Vagina (tissue), 2 donors: Measurements from ENCODE around the gene PATL1. TPM values are rescaled to one million over a fixed set of nuclear protein-coding genes. Genes with fewer than 3 reads are reported as not detected.

Experiments used
- DNase-seq, 2 donors: peaks; one replicate each; pipeline ENCODE4 v3.0.0-alpha.2; 2017; ENCODE audit errors: extremely low spot score in 2 of 2
- H3K27ac ChIP-seq: fragments of 200-600 bp; sonication (generic); one replicate; pipeline ENCODE4 v1.5.1; 2019
- H3K27me3 ChIP-seq: fragments of 200-600 bp; sonication (generic); one replicate; pipeline ENCODE4 v1.5.1; 2019
- H3K36me3 ChIP-seq, 2 donors: fragments of 200-600 bp; sonication (generic); one replicate each; pipeline ENCODE4 v1.5.1; 2017 to 2019
- H3K4me1 ChIP-seq: fragments of 200-600 bp; sonication (generic); one replicate; pipeline ENCODE4 v1.5.1; 2019
- H3K4me3 ChIP-seq, 2 donors: fragments of 200-600 bp; sonication (generic); 1 replicate in 1 of 2; 2 replicates in 1 of 2; pipeline ENCODE4 v1.5.1; 2016 to 2019
- H3K9me3 ChIP-seq: fragments of 200-600 bp; sonication (generic); one replicate; pipeline ENCODE4 v1.5.1; 2019
- CTCF ChIP-seq, 3 experiments: fragments of 450-650 bp in 2 of 3; fragments of 200-600 bp in 1 of 3; sonication (generic) in 1 of 3; IDR thresholded peaks; one replicate each; pipeline ENCODE4 v1.5.1; 2017 to 2019; ENCODE audit warnings: antibody characterized with exemption in 3 of 3, mild to moderate bottlenecking in 2 of 3, moderate library complexity in 2 of 3
- POLR2A ChIP-seq, 2 donors: fragments of 450-650 bp; IDR thresholded peaks; one replicate each; pipeline ENCODE4 v1.6.1; 2017; ENCODE audit warnings: antibody characterized with exemption in 2 of 2, mild to moderate bottlenecking in 2 of 2, moderate library complexity in 2 of 2
- POLR2AphosphoS5 ChIP-seq, 2 donors: sonication (generic); formaldehyde crosslinking; IDR thresholded peaks; one replicate each; pipeline ENCODE4 v1.9.0; 2017; ENCODE audit warnings: antibody characterized with exemption in 2 of 2, mild to moderate bottlenecking in 2 of 2, low read depth in 1 of 2; ENCODE audit not compliant: insufficient read depth in 1 of 2
- intact Hi-C: fragments of 100-400 bp; cut with DNase I; formaldehyde crosslinking; loops from one replicate; pipeline ENCODE4 v1.15.1; 2023
- total RNA-seq: library from RNA; depleted of rRNA; stranded (reverse); fragments of >200 nt; gene quantifications from one replicate; pipeline ENCODE4 v1.2.3, GENCODE V29; 2016

PATL1 gene
- total RNA-seq, 1 donor from 2014 or later, result 14.5 TPM

- Histone ChIP-seq H3K9me3 (no peaks in the 10 kb centered on the region), H3K4me1 (peaks cover 30% of the 10 kb centered on the region), H3K36me3 (peaks cover 0 to 21% of the 10 kb centered on the region in 2 donors), H3K27ac (peak overlapping the region; percentile 14), H3K27me3 (no peaks in the 10 kb centered on the region), H3K4me3 (peak overlapping the region in 1 of 2 donors; percentile 85)
- TF ChIP-seq POLR2AphosphoS5 (IDR thresholded peaks at IDR 0.05; ENCODE audit: insufficient read depth in 1 of 2, low read depth in 1 of 2) (no peak), CTCF (IDR thresholded peaks at IDR 0.05) (no peak), POLR2A (IDR thresholded peaks at IDR 0.05) (no peak)
- intact Hi-C loops, result no loop called here
- no peak for DNase-seq
Measured at GRCh38 chr11:59666969-59667368, 1.9 kb downstream of the PATL1 start.

DNA sequence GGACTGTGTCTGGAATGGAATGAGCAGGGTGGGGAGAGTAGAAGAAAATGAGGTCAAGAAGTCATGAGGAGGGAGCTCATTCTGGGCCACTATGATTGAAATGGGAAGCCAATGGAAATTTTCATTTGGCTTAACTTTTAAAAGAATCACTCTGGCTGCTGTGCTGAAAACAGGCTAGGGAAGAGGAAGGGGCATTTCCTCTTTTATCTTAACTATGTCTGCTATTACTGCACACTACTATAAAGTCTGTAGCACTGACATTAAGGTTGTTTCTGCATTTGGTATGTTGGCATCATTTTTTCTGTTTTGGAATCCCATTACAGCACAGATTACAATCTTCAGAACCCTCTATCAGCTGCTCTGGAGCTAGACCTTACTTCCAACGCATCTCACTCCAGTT, 8.2 kb downstream of the PATL1 start:
- TF ChIP-seq POLR2A (IDR thresholded peaks at IDR 0.05), result no peak
- TF ChIP-seq CTCF (IDR thresholded peaks at IDR 0.05), result no peak
- TF ChIP-seq POLR2AphosphoS5 (IDR thresholded peaks at IDR 0.05; ENCODE audit: insufficient read depth in 1 of 2, low read depth in 1 of 2), result no peak
- Histone ChIP-seq H3K27me3 (no peaks in the 10 kb centered on the region), H3K4me3 (no peak overlapping the region), H3K4me1 (peaks cover 23% of the 10 kb centered on the region), H3K27ac (no peak overlapping the region), H3K36me3 (peaks cover 0 to 52% of the 10 kb centered on the region in 2 donors), H3K9me3 (no peaks in the 10 kb centered on the region)
- intact Hi-C loops, result no loop called here
- DNase-seq, result no peak

DNA sequence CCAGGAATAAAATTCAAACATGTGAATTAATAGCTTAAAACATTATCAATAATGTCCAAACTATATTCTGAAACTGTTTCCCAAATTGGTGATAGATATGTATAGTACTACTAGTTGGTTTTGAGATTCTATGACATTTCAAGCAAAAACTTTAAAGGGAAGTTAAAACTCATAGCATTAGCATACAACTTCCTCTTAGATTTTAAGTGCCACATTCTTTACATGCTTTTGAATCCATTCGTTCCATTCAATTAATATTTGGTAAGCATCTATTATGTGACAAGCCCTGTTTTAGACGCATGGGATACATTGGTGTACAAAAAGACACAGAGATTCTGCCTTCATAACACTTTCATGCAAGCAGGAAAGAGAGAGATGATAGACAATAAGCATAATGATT, 8.9 kb downstream of the PATL1 start:
- intact Hi-C loops, result no loop called here
- Histone ChIP-seq H3K27ac (no peak overlapping the region), H3K27me3 (no peaks in the 10 kb centered on the region), H3K4me1 (peaks cover 23% of the 10 kb centered on the region), H3K36me3 (peaks cover 0 to 53% of the 10 kb centered on the region in 2 donors), H3K4me3 (no peak overlapping the region), H3K9me3 (no peaks in the 10 kb centered on the region)
- TF ChIP-seq CTCF (IDR thresholded peaks at IDR 0.05), result no peak
- no peak for TF ChIP-seq POLR2AphosphoS5 (IDR thresholded peaks at IDR 0.05; ENCODE audit: insufficient read depth in 1 of 2, low read depth in 1 of 2)
- TF ChIP-seq POLR2A (IDR thresholded peaks at IDR 0.05), result no peak
- no peak for DNase-seq

- H3K27ac ChIP-seq, result no peak overlapping the region
- no peak overlapping the region for H3K4me3 ChIP-seq
- DNase-seq, result no peak
- no peaks in the 10 kb centered on the region for H3K9me3 ChIP-seq
- H3K36me3 ChIP-seq, result peaks cover 0 to 69% of the 10 kb centered on the region in 2 donors
- H3K4me1 ChIP-seq, result peaks cover 15% of the 10 kb centered on the region
- intact Hi-C loops, result no loop called here
- no peaks in the 10 kb centered on the region for H3K27me3 ChIP-seq
- TF ChIP-seq CTCF (IDR thresholded peaks at IDR 0.05), result no peak
- no peak for TF ChIP-seq POLR2AphosphoS5 (IDR thresholded peaks at IDR 0.05; ENCODE audit: insufficient read depth in 1 of 2, low read depth in 1 of 2)
- TF ChIP-seq POLR2A (IDR thresholded peaks at IDR 0.05), result no peak
Measured at GRCh38 chr11:59658036-59658435, 10.8 kb downstream of the PATL1 start.

DNA sequence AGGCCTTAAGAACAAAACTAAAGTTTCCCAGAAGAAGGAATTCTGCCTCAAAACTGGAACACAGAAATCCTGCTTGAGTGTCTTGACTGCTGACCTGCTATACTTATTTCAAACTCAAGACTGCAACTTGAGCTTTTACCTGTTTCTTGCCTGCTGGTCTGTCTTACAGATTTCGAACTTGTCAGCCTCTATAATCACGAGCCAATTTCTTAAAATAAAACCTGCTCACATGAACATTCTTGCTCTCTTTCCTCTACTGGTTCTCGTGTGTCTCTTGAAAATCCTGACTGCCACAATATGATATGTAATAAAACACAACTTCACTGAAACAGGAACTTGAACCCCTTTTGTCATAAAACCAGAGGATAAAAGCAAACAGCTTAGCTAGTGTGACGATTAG, 13.9 kb downstream of the PATL1 start:
- Histone ChIP-seq H3K27me3 (no peaks in the 10 kb centered on the region), H3K4me3 (no peak overlapping the region), H3K9me3 (no peaks in the 10 kb centered on the region), H3K36me3 (peaks cover 0 to 94% of the 10 kb centered on the region in 2 donors), H3K4me1 (no peaks in the 10 kb centered on the region), H3K27ac (no peak overlapping the region)
- intact Hi-C loops, result no loop called here
- no peak for TF ChIP-seq CTCF (IDR thresholded peaks at IDR 0.05)
- no peak for TF ChIP-seq POLR2AphosphoS5 (IDR thresholded peaks at IDR 0.05; ENCODE audit: insufficient read depth in 1 of 2, low read depth in 1 of 2)
- no peak for TF ChIP-seq POLR2A (IDR thresholded peaks at IDR 0.05)
- no peak for DNase-seq
